ENCODE results near the gene ATP2B2. TPM values are rescaled to one million over a fixed set of nuclear protein-coding genes. Genes with fewer than 3 reads are reported as not detected.

The ATP2B2 gene
- total RNA-seq, 1 experiment from 2014 or later: not detected

DNA sequence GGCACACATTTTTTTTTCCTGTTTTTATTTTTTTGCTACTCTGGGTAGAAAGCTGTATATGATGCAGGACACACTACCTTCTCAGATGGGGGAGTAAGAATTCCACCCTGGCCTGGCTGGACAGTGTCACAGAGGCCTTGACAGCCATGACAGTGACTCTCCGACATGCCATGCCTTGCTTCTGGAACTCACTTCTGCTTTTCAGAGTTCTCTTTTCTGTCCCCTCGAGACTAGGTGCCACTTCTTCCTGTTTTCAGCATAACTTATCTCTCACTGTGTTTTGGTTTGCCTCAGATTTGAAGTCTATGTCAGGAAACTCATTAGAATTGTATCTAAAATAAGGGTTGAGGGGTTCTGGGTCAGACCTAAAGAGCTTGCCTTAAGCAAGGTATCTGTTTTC, 115.4 kb downstream of the ATP2B2 start:
- BruUV-seq (replicated peaks): no TSS peak
- POLR2A ChIA-PET: no interaction called here

DNA sequence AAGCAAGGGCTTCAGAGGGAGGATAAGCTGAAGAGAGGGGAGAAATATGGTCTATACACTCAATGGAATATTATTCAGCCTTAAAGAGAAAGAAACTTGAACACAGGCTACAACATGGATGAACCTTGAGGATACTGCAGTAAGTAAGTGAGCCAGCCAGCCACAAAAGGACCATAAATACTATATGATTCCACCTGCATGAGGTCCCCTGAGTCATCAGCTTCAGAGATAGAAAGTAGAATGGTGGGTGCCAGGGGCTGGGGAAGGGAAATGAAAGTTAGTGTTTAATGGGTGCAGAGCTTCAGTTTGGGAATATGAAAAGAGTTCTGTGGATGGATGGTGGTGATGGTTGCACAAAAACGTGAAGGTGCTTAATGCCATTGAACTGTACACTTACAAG, 116.0 kb downstream of the ATP2B2 start:
- Histone ChIP-seq H3K9me3 (no peaks in the 10 kb centered on the region), H3K4me3 (ENCODE audit: low read depth, low read length) (no peak overlapping the region), H3K36me3 (ENCODE audit: control insufficient read depth, insufficient read depth, low read length) (no peaks in the 10 kb centered on the region), H3K4me1 (no peaks in the 10 kb centered on the region), H3K27me3 (replicated peaks; ENCODE audit: control insufficient read depth, insufficient read depth, low read length) (no peaks in the 10 kb centered on the region)
- POLR2A ChIA-PET: no interaction called here
- Mint-ChIP-seq H3K36me3 (ENCODE audit: insufficient read depth, unreplicated experiment) (no peaks in the 10 kb centered on the region), H3K9me3 (ENCODE audit: unreplicated experiment) (no peaks in the 10 kb centered on the region), H3K4me1 (ENCODE audit: low read depth, unreplicated experiment) (no peaks in the 10 kb centered on the region), H3K4me3 (ENCODE audit: unreplicated experiment) (no peak overlapping the region), H3K27me3 (ENCODE audit: insufficient read depth, unreplicated experiment) (peaks cover 27% of the 10 kb centered on the region), H3K27ac (ENCODE audit: unreplicated experiment) (no peak overlapping the region)
- DNase-seq: no peak
- BruUV-seq (replicated peaks): no TSS peak
- intact Hi-C loops (cut with micrococcal nuclease; ENCODE audit: unreplicated experiment): no loop called here
- TF ChIP-seq, protein P1, sequence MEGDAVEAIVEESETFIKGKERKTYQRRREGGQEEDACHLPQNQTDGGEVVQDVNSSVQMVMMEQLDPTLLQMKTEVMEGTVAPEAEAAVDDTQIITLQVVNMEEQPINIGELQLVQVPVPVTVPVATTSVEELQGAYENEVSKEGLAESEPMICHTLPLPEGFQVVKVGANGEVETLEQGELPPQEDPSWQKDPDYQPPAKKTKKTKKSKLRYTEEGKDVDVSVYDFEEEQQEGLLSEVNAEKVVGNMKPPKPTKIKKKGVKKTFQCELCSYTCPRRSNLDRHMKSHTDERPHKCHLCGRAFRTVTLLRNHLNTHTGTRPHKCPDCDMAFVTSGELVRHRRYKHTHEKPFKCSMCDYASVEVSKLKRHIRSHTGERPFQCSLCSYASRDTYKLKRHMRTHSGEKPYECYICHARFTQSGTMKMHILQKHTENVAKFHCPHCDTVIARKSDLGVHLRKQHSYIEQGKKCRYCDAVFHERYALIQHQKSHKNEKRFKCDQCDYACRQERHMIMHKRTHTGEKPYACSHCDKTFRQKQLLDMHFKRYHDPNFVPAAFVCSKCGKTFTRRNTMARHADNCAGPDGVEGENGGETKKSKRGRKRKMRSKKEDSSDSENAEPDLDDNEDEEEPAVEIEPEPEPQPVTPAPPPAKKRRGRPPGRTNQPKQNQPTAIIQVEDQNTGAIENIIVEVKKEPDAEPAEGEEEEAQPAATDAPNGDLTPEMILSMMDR (IDR thresholded peaks at IDR 0.05; ENCODE audit: insufficient read depth in 1 of 2, low read depth in 1 of 2, low read length in 1 of 2, severe bottlenecking in 1 of 2, unreplicated experiment in 1 of 2): no peak
- CTCF ChIA-PET: interaction anchor here (0.6 kb wide), 1 partner anchor 50 kb away, joined by 4 read pairs; no protein-coding TSS in a partner anchor

More for the DNA sequence above, 115.4 kb downstream of the ATP2B2 start:
- Mint-ChIP-seq H3K9me3 (ENCODE audit: unreplicated experiment) (no peaks in the 10 kb centered on the region), H3K4me3 (ENCODE audit: unreplicated experiment) (no peak overlapping the region), H3K36me3 (ENCODE audit: insufficient read depth, unreplicated experiment) (no peaks in the 10 kb centered on the region), H3K27ac (ENCODE audit: unreplicated experiment) (no peak overlapping the region), H3K4me1 (ENCODE audit: low read depth, unreplicated experiment) (no peaks in the 10 kb centered on the region), H3K27me3 (ENCODE audit: insufficient read depth, unreplicated experiment) (peaks cover 25% of the 10 kb centered on the region)
- no peaks in the 10 kb centered on the region for H3K27me3 ChIP-seq (replicated peaks; ENCODE audit: control insufficient read depth, insufficient read depth, low read length)
- TF ChIP-seq, protein P1 (IDR thresholded peaks at IDR 0.05; ENCODE audit: insufficient read depth in 1 of 2, low read depth in 1 of 2, low read length in 1 of 2, severe bottlenecking in 1 of 2, unreplicated experiment in 1 of 2): no peak
- no peaks in the 10 kb centered on the region for H3K9me3 ChIP-seq
- CTCF ChIA-PET: interaction anchor here (0.6 kb wide), 1 partner anchor 51 kb away, joined by 4 read pairs; no protein-coding TSS in a partner anchor
- H3K36me3 ChIP-seq (ENCODE audit: control insufficient read depth, insufficient read depth, low read length): no peaks in the 10 kb centered on the region
- no peak overlapping the region for H3K4me3 ChIP-seq (ENCODE audit: low read depth, low read length)
- no peaks in the 10 kb centered on the region for H3K4me1 ChIP-seq
- intact Hi-C loops (cut with micrococcal nuclease; ENCODE audit: unreplicated experiment): no loop called here
- DNase-seq: no peak

DNA sequence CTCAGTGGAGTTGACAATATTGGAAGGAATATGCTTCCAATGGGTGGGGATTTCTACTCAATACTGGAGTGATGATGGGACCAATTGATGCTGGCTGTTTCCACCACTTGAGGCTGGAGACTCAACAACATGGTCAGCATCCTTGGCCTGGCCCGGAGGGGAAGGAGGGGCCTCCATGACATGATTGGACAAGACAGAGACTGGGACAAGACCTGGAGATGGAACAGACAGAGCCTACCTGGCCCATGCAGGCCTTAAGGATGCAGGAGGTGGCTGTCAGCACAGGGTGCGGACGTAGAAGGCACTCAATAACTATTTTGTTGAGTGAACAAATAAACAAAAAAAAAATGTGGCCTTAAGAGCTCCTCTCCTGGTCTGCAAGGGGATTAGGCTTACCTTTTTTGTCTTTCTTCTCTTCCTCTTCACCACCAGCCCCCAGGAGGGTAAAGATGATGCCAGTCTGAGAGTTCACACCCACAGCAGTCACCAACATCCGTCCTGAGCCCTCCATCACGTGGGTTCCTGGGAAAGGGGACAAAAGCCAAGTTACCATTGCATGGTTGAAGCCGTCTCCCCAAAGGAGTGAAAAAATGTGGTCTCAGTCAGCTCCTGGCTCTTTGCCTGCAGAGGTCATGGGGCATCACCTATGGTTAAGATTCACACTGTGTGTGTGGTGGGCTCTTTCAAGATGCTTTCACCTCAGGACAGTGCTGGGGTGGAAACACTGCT, 117.3 kb downstream of the ATP2B2 start:
- TF ChIP-seq, protein P1 (IDR thresholded peaks at IDR 0.05; ENCODE audit: insufficient read depth in 1 of 2, low read depth in 1 of 2, low read length in 1 of 2, severe bottlenecking in 1 of 2, unreplicated experiment in 1 of 2): no peak
- H3K4me1 ChIP-seq: no peaks in the 10 kb centered on the region
- no TSS peak for BruUV-seq (replicated peaks)
- no peak overlapping the region for H3K4me3 ChIP-seq (ENCODE audit: low read depth, low read length)
- ChIA-PET POLR2A (no interaction called here), CTCF (no interaction called here)
- peaks cover 29% of the 10 kb centered on the region for H3K27me3 Mint-ChIP-seq (ENCODE audit: insufficient read depth, unreplicated experiment)
- no peaks in the 10 kb centered on the region for H3K9me3 Mint-ChIP-seq (ENCODE audit: unreplicated experiment)
- no peaks in the 10 kb centered on the region for H3K36me3 Mint-ChIP-seq (ENCODE audit: insufficient read depth, unreplicated experiment)
- no peaks in the 10 kb centered on the region for H3K9me3 ChIP-seq
- no peaks in the 10 kb centered on the region for H3K36me3 ChIP-seq (ENCODE audit: control insufficient read depth, insufficient read depth, low read length)
- H3K4me1 Mint-ChIP-seq (ENCODE audit: low read depth, unreplicated experiment): no peaks in the 10 kb centered on the region
- no peaks in the 10 kb centered on the region for H3K27me3 ChIP-seq (replicated peaks; ENCODE audit: control insufficient read depth, insufficient read depth, low read length)
- no peak overlapping the region for H3K27ac Mint-ChIP-seq (ENCODE audit: unreplicated experiment)
- DNase-seq: no peak
- intact Hi-C loops (cut with micrococcal nuclease; ENCODE audit: unreplicated experiment): no loop called here
- H3K4me3 Mint-ChIP-seq (ENCODE audit: unreplicated experiment): no peak overlapping the region
